Tongue (tissue), 2 donors: ENCODE results near the gene ADGRG6. TPM values are rescaled to one million over a fixed set of nuclear protein-coding genes. Genes with fewer than 3 reads are reported as not detected.
"Not testable (repeated sequence)": the region's sequence is repeated elsewhere in the genome, so short reads cannot be mapped to it uniquely, and the experiment has no call there.

Experiments used
- DNase-seq: peaks from one replicate; pipeline ENCODE4 v3.0.0-alpha.2; 2015
- total RNA-seq: library from RNA; depleted of rRNA; stranded (reverse); fragments of >200 nt; gene quantifications from one replicate; pipeline ENCODE4 v1.2.3, GENCODE V29; 2014

The ADGRG6 gene
- 55.9 TPM for total RNA-seq

DNA sequence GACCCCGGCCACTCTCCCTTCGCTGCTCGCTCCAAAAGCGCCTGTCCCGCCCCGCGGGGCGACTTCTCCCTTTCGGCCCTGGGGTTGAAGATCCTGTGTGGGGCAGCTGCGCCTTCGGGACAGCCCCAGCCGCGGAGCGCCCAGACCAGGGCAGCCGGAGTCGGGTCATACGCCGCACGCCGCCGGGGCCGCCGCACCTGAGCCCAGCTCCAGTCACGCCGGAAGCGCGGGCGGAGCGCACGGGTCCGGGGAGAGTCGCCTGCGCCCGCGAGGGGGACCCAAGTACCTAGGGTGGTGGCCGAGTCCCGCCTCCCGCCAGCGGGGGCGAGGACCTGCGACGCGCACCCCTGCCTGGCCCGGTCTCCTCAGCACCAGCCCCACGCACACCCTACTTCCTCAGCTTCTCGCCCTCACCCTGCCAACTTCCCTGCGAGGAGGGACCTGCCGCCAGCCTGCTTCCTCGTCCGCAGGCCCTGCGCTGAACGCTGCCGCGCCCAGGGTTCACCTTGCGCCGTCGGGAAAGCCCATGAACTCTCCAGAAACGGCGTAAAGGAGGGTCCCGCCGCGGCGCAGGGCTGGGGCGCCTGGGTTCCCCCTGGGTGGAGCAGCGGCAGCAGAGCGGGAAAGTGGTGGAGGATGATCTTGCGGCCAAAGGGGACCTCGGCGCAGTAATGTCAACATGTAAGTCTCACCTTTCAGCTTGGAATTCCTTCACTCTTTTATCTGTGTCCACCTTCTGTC, at the start of gene ADGRG6:
Gene ADGRG6 (plus strand): TSS at position 357 of the 741 bp plus-strand sequence. CDS start 323 bp downstream, at position 680.
- DNase-seq = peak; percentile 53

DNA sequence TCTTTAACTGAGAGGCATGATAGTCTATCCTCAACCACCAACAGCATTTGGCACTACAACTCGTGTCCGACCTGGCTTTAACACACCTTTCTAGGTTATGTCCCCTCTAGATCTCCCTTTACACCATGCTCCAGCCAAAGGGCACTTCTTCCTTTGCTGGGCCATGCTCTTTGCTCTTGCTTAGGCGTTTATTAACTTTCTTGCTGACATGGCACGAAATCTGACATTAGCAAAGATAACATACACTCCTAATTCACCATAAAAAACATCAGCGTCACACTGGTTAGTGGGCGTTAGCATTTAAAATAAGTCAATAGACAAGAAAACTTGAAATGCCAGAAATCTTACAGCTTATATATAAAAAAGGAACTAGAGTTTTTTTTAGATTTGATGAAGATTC, 47.3 kb upstream of the ADGRG6 start:
- no peak for DNase-seq

DNA sequence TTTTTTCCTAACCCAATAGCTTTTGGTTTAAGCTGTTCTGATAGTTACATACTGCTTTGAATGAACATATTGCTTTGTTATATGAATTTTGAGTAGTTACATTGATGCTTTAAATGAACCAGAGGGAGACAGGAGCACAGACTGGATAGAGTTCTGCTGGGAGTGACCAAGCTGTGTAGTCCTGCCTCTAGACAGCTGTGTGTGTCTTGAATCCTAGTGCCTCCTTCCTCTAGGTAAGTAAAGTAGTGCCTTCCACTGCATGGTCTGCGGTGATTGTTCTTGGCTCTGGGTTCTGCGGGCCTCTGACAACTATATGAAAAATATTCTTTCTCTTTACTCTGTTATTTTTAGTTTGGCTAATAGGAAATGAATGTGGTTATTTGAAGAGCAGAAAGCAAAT, 46.0 kb upstream of the ADGRG6 start:
- DNase-seq = no peak

DNA sequence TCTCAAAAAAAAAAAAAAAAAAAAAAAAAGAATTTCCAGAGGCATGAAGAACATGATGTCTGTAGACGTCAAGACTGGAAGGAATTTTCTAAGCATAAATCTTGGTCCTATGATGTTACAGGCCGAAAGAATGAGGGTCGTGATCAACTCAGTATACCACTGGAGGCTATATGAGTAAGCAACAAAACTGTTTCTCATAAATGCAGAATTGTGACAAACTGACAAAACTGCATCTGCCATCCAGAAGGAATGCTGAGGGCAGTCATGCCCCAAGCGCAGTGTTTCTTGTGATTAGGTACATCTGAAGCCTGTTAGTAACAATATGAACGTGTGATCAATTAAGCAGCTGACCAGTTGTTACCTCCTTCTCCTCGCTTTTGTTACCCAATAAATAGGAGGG, 43.5 kb upstream of the ADGRG6 start:
- no peak for DNase-seq

DNA sequence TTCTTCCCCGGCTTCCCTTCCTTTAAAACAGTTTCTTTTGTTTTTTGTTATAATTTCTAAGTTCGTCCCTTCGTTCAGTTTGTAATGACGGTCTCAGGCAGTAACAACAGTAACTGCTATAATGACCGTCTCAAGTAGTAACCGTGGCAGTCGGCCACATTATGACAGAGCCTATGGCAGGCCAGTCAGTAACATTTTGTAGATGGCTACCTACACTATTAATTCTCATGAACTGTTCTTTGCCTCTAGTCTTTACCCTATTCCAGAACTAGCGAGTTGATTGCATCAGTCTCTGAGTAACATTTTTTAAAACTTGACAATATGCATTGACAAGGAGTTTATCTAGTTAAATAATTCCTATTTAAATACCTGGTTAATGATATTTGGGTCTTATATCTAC, 43.0 kb upstream of the ADGRG6 start:
- DNase-seq = no peak

DNA sequence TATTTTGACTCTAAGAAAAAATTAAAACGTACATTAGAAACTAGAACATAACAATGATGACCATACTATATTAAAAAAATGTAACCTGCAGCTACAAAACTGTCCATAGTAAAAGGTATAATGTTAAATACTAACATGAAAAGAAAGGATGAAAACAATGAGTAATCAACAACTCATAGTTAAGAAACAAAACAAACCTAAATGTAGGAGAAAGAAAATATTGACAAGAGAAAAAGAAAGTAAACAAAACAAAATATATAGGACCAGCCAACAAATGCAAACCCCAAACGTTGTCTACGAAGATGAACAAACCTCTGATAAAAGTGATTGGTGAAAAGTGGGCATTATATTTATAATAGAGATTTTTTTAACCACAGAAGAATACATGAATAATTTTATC, 41.1 kb upstream of the ADGRG6 start:
- DNase-seq = no peak

DNA sequence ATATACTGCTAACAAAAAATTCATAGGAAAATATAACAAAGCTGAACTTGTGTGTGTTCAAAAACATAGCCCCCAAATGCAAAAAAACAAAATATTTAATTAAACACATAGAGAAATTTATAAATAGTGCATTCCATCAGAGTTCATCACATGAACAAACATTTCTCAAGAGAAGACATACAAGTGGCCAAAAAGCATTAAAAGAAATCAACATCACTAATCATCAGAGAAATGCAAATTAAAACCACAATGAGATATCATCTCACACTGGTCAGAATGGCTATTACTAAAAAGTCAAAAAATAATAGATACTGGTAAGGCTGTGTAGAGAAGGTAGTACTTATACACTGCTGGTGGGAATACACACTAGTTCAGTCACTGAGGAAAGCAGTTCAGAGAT, 39.6 kb upstream of the ADGRG6 start:
- no peak for DNase-seq

DNA sequence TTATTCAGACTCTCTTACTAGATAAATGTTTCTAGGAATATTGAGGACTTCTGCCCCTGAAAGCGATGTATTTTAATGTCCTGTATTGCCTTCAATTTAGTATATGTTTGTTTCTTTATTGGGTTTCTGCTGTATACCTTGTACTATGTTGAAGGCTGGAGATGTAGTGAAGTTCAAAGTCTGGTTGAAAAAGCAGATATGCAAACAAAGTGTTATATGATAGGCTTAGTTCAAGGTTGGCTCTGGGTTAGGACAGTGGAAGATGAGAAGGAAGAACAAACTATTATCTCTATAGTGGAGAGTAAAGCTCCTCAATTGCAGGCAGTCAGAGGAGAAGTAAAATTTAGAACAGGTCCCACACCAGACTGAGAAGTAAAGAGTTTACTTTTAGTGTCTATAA, 36.3 kb upstream of the ADGRG6 start:
- no peak for DNase-seq

DNA sequence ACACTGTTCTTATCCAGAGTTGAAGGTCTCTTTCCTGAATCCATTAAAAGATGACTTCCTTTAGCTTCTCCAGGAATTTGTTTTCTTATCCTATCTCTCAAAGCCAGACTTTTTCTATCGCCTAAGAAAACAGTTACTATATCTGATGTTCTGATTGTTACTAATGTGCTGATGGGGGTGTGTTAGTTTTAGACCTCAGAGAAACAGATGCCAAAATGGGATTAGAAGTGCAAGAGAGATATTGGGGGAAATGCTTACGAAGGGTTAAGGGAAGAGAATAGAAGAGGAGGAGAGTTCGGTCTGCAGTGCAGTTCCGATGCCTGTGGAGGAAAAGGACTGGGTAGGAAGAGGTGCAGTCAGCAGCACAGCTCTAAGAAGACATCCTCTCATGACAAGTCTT, 35.7 kb upstream of the ADGRG6 start:
- no peak for DNase-seq

DNA sequence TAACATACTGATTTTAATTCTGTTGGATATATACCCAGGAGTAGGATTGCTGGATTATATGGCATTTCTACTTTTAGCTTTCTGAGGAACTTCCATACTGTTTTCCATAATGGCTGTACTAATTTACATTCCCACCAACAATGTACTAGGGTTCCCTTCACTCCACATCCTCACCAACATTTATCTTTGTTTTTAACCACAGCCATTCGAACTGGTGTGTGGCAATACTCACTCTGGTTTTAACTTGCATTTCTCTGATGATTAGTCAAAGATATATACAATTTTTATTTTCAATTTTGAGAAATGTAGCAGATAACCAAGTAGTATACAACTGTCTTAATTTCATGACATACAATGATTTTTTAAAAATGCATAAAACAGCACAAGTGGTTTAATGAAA, 30.3 kb upstream of the ADGRG6 start:
- no peak for DNase-seq

DNA sequence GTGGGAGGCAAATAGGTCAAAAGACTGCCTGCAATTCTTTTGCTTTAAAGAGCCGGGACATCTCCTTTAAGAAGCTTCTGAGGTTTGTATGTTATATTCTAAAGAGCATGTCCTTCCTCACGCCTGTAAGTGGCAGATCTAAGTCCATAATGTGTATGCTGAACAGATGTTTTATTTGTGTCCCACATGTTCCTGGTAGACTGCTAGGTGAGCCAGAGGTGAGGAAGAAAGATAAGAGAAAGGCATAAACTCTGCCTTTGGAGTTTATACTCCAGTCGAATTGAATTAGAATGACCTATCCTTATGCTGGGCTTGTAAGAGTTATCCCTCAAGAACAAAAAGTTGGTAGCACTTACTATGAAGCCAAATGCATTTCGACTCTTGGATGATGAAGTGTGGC, 27.2 kb upstream of the ADGRG6 start:
- DNase-seq = no peak

DNA sequence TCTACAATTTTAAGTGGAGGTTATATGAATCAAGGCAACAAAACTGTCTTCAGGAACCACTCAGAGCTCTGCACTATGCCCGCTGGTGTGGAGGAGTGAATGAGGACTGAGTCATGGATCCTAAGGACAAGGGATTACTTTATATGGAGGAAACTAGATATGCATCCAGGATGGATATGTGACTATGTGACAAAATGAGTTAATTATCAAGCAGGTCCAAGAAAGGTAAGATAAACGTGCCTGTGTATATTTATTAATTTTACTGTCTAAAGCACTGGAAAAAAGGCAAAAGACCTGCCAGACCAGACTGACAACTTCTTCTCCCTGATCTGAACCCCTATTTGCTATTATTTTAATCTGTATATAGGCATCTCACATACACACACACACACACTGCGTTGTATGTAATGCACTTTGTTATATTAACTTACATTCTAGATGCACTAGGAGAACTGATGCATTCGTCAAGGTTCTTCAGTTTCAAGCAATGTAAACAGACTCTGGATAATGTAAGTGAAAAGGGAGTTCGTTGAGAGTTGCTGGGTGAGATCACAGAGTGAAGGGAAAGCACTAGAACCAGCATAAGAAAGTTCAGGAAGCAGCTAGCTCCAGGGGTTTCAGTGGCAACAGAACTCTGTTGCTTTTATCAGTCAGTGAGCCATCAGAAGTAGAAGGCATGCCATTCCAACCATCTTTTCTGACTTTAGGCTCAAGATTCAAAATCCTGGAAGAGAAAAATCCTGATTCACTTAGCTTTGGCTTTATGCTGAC, 26.4 kb upstream of the ADGRG6 start:
- peak; percentile 47 for DNase-seq

DNA sequence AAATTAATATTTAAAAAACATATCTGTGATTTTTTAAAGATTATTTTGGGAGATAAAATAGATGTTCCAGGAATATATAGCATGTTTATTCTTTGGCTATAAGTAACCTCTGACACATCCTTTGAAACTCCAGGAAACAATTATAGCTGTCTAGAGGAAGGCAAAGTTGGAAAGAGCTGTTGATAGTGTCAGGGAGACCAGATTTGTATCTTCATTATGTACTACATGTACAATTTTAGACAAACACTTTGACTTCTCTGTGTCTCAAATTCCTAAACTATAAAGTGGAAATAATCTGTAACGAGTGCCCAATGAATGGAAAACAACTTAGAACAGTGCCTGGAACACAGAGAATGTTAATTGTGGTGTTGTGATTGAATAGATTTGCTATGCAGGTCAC, 25.6 kb upstream of the ADGRG6 start:
- no peak for DNase-seq

DNA sequence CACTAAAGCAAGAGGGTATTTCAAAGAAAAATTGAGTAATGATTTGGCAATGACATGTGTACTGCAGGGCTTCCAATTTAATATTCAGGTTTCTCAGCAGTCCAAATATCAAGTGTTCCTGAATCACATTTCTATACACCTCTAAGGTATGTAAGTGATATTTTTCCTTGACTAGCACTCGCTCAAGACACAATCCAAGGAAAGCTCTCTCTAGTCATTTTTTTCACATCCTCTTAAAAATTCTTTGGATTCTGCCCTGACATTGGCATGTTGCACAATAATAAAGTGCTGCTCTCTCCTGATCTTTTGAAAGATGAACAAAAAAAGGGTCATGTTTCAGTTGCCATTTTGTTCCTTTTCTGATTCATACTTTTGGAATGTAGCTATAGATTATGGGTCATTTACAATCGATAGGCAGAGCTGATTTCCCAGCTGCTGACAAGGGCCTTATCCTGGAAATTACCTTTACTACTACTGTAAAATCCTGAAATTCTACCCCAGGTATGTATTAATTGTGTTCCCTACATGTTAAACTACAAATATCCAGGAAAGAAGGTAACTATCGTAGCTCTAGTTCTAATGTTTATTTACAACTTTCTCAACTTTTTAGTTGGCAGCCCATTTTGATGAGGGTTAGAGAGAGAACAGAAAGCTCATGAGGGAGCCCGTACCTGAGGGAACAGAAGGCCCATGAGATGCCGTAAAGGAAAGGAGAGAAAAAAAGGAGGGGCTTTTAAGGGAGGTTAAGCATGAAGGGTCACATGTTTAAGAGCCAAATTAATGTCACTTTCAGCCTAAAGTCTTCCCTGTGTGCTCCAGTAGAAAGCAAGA, 22.2 kb upstream of the ADGRG6 start:
- no peak for DNase-seq

DNA sequence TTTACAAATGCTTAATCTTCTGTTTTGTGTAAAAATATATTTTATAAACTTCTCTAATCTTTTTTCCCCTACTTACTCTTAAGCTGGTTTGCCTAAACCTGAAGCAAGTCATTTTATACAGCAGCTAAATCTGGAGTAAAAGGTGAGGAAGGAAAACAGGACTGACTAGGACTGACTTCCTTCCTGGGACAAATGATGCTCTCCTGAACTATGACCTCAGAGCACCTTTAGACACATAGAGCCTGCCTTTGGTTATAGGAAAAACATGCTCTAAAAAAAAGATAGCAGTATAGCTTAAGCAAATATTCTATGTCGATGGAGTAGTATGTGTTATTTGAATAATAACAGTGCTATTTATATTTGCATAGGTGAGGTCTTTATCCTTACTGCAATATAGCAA, 21.5 kb upstream of the ADGRG6 start:
- DNase-seq = no peak

DNA sequence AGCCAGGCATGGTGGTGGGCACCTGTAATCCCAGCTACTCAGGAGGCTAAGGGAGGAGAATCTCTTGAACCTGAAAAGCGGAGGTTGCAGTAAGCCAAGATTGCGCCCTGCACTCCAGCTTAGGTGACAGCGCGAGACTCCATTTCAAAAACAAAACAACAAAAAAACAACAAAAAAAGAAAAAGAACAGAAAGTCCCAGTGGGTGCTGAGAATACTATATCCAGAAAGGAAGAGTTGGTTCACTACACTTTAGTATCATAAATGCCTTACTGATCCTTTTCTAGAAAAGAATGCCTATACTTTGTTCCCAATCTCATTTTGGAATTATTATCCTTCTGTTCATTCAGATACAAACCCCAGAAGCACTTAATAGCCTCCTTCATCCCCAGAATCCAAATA, 20.9 kb upstream of the ADGRG6 start:
- no peak for DNase-seq

DNA sequence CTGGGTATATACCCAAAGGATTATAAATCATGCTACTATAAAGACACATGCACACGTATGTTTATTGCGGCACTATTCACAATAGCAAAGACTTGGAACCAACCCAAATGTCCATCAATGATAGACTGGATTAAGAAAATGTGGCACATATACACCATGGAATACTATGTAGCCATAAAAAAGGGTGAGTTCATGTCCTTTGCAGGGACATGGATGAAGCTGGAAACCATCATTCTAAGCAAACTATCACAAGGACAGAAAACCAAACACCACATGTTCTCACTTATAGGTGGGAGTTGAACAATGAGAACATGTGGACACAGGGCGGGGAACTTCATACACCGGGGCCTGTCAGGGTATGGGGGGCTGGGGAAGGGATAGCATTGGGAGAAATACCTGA, 18.7 kb upstream of the ADGRG6 start:
- DNase-seq = not testable (repeated sequence)

DNA sequence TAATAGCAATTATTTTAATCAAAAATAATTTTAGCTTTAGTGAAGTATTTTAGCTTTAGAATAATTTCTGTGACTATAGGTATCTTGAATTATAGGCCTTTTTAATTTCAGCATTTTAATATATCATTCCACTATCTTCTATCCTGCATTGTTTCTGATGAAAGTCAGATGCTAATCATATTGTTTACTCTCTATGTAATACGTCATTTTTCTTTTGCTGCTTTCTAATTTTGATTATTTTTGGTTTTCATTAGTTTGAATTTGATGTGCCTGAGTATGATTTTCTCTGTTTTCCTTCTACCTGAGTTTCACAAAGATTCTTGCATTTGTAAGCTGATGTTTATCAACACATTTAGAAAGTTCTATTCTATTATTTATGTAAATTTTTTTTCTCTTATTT, 17.4 kb upstream of the ADGRG6 start:
- no peak for DNase-seq

DNA sequence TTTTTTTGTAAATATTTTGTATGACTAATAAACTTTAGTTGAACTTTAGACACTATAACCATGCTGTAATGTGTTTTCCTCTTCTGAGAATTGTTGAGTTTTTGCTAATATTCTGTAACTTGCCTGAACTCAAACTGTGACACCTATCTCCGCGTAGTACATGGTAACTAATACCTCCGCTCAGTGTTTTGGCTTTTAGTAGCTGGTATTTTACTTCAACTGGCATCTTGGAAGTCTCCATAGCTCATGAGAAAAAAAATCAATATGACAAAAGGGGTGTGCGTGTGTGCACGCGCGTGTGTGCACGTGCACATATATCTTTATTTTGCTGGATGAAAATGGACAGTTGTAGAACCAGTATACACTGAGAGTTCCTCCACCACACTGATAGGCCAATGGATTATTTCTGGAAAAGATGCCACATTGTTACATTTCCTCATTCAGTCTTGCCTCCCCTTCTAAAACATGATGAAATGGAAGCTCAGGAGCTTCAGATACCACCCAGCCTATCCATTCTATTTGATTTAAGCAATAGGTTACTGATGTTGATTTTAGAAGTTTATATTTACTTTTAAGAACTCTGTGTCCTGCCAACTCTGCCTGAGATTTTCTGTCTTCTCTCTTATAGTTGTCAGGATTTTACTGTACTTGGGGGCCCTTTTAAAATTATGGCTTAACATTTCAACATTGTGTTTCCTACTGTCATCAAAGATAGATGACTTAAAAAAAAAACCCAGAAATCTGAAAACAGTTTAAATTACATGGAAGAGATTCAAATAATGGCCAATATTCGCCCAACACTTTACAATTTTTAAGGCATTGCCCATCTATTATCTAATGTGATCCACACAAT, 16.3 kb upstream of the ADGRG6 start:
- DNase-seq = no peak

DNA sequence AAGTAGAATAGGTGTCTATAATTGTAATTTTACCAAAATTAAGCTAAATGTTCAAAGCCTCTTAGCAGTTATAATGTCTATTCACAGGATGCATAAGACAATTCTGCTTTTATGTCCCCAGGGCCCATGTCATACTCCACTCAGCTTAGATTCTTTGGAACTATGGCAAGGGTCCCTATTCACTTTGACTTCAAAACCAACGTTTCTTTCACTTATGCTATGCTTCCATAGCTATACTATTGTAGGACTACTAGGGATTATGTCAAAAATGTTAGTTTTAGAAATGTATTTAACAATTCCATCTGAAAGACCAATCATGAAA, 15.8 kb upstream of the ADGRG6 start:
- no peak for DNase-seq

DNA sequence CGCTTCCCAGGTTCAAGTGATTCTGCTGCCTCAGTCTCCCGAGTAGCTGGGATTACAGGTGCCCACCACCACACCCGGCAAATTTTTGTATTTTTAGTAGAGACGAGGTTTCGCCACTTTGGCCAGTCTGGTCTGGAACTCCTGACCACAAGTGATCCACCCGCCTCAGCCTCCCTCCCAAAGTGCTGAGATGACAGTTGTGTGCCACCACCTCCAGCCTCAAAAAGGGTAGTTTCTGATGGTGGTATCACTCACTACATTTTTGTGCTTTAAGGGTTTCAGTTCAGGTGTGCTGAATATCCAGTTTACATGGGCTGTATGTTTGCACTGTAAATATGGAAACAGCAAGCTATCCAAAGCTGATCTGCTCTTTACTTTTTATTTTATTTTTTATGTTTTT, 12.1 kb upstream of the ADGRG6 start:
- no peak for DNase-seq

DNA sequence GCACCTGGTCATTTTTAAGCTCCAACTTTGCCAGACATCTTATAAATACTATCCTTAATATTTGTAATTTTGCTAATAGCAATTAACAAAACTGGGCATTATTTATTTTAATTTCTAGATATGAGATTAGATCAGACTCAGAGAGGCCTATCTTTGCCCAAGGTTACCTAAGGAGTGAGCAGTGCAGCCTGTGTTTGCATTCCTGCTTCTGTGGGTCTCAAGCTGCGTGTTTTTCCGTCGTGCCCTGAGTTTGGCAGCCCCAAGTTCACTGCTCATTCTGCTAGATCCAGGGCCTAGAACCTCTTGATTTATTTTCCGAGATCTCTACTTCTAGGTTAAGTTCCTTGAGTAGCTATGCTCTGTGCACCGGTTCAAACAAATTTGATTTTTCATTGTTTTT, 11.0 kb upstream of the ADGRG6 start:
- no peak for DNase-seq
